ENCODE results near the gene CCDC88B. TPM values are rescaled to one million over a fixed set of nuclear protein-coding genes. Genes with fewer than 3 reads are reported as not detected.

CCDC88B gene
- total and polyA plus RNA-seq, 2 donors (not counting 1 experiment from before 2014, with no cell fraction given), result 0.56 to 3.1 TPM

- no peak overlapping the region for H3K4me2 ChIP-seq (ENCODE audit: extremely low read depth, insufficient read depth, low read length)
- DNase-seq (ENCODE audit: low read depth in 2 of 2), result no peak
- no peaks in the 10 kb centered on the region for H4K20me1 ChIP-seq (ENCODE audit: control insufficient read depth, extremely low read depth, insufficient read depth, low read length)
- no peak overlapping the region for H3K9ac ChIP-seq (ENCODE audit: insufficient read depth, low read length)
- peaks cover 4% of the 10 kb centered on the region for H3K4me1 ChIP-seq (ENCODE audit: control insufficient read depth, extremely low read depth, insufficient read depth, low read length)
- no peak overlapping the region for H2AFZ ChIP-seq (ENCODE audit: low read length)
- TF ChIP-seq EZH2 (IDR thresholded peaks at IDR 0.05; ENCODE audit: low read length, missing control alignments) (no peak), CTCF (conservative IDR thresholded peaks at IDR 0.05 in 1 of 2, IDR thresholded peaks at IDR 0.05 in 1 of 2; ENCODE audit: low read depth in 1 of 2, low read length in 2 of 2) (no peak)
- H3K4me3 ChIP-seq (replicated peaks in 1 of 4; ENCODE audit: control extremely low read depth in 1 of 4, insufficient read depth in 1 of 4, low read depth in 3 of 4, low read length in 4 of 4), result no peak overlapping the region
- H3K36me3 ChIP-seq (ENCODE audit: control insufficient read depth, insufficient read depth, low read length), result no peaks in the 10 kb centered on the region
- peaks cover 65% of the 10 kb centered on the region for H3K27me3 ChIP-seq (ENCODE audit: control insufficient read depth, insufficient read depth, low read length)
- no peak overlapping the region for H3K27ac ChIP-seq (ENCODE audit: insufficient read depth, low read length)
- H3K79me2 ChIP-seq (ENCODE audit: control insufficient read depth, insufficient read depth, low read length), result no peaks in the 10 kb centered on the region
- no peaks in the 10 kb centered on the region for H3K9me3 ChIP-seq (ENCODE audit: control insufficient read depth, insufficient read depth, low read depth, low read length)
Measured at GRCh38 chr11:64296830-64297698, 42.9 kb upstream of the CCDC88B start.

GRCh38 chr11:64297699-64298358 lies 42.2 kb upstream of the CCDC88B start:
- Histone ChIP-seq H3K4me1 (ENCODE audit: control insufficient read depth, extremely low read depth, insufficient read depth, low read length) (peaks cover 4% of the 10 kb centered on the region), H3K4me2 (ENCODE audit: extremely low read depth, insufficient read depth, low read length) (no peak overlapping the region), H3K79me2 (ENCODE audit: control insufficient read depth, insufficient read depth, low read length) (no peaks in the 10 kb centered on the region), H3K36me3 (ENCODE audit: control insufficient read depth, insufficient read depth, low read length) (no peaks in the 10 kb centered on the region), H3K27ac (ENCODE audit: insufficient read depth, low read length) (no peak overlapping the region), H3K9me3 (ENCODE audit: control insufficient read depth, insufficient read depth, low read depth, low read length) (no peaks in the 10 kb centered on the region), H4K20me1 (ENCODE audit: control insufficient read depth, extremely low read depth, insufficient read depth, low read length) (no peaks in the 10 kb centered on the region), H3K9ac (ENCODE audit: insufficient read depth, low read length) (no peak overlapping the region), H2AFZ (ENCODE audit: low read length) (no peak overlapping the region), H3K4me3 (replicated peaks in 1 of 4; ENCODE audit: control extremely low read depth in 1 of 4, insufficient read depth in 1 of 4, low read depth in 3 of 4, low read length in 4 of 4) (no peak overlapping the region), H3K27me3 (ENCODE audit: control insufficient read depth, insufficient read depth, low read length) (peaks cover 57% of the 10 kb centered on the region)
- TF ChIP-seq EZH2 (IDR thresholded peaks at IDR 0.05; ENCODE audit: low read length, missing control alignments), result no peak
- TF ChIP-seq CTCF (conservative IDR thresholded peaks at IDR 0.05 in 1 of 2, IDR thresholded peaks at IDR 0.05 in 1 of 2; ENCODE audit: low read depth in 1 of 2, low read length in 2 of 2), result no peak
- DNase-seq (ENCODE audit: low read depth in 2 of 2), result no peak

Measured in fibroblast of lung (primary cell).